HG03039 (cell line): ENCODE data around the gene KIDINS220.

ENCODE experiments used
- ATAC-seq: cut with Tn5 transposase; IDR thresholded peaks from one replicate; pipeline ENCODE4 v1.9.1; 2021; ENCODE audit warnings: mild to moderate bottlenecking, moderate library complexity; ENCODE audit not compliant: unreplicated experiment

The KIDINS220 gene

DNA sequence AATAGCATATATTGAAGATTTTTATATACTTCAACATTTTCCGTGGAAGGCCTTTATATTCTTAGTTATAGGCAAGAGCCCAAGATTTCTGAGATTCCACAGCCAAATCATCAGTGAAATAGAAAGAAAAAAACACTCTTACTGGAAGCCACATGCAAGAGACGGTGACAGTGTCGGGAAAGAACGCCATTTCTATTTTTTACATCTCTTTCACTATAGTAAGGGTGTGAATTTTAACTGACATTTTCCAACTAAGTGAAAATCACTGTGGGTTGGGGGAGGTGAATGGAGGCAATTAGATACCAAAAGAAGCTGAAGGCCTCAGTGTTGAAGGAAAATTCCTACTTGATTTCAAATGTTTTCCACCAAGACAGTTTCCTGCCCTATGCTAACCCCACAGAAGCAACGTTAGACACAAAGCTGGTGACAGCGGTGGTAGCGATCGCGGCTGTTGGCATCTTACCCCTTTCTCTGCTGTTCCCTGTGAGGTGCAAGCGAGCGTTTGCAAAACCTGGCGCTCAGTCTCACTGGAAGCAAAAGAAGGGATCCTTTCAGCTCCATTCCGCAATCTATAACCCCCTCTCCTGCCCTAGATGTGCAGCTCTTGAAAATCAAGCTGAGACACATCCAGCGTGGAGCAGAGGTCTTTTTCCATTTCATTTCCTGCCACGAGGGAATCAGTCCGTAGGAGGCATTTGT is 135.6 kb downstream of the KIDINS220 start:
- no peak for ATAC-seq

GRCh38 chr2:8699839-8700238 is 137.6 kb downstream of the KIDINS220 start:
- ATAC-seq = no peak

GRCh38 chr2:8697190-8697589 is 140.2 kb downstream of the KIDINS220 start:
- ATAC-seq = no peak

- no peak for ATAC-seq
Observed at GRCh38 chr2:8694737-8695136, 142.7 kb downstream of the KIDINS220 start.

- ATAC-seq = no peak
Observed at GRCh38 chr2:8693157-8693821, 144.1 kb downstream of the KIDINS220 start.

GRCh38 chr2:8692783-8693156 is 144.6 kb downstream of the KIDINS220 start:
- no peak for ATAC-seq

DNA sequence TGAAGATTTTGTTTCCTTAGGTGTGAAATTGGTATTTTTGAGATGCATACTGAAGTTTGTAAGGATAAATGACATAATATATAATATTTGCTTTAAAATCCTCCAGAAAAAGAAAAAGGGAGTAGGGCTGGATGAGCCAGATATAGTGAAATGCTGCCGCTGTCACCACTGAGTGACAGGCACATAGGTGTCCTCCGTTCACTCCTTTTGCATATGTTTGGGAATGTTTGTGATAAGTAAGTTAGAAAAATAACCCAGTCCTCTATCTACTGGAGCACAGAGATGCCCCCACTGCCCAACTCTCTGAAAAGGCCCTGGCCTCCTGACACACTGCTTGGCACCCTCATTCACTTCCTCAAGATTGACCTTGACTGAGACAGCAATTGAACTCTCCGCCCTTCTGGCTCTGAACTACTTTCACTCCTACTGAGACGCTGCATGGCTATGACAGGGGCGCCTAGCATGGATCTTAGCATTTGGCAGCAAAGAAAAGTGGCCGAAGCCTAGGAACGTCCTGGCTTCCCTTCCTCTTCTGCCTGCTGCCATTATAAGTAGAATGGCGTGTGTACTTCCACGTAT is 145.5 kb downstream of the KIDINS220 start:
- no peak for ATAC-seq

DNA sequence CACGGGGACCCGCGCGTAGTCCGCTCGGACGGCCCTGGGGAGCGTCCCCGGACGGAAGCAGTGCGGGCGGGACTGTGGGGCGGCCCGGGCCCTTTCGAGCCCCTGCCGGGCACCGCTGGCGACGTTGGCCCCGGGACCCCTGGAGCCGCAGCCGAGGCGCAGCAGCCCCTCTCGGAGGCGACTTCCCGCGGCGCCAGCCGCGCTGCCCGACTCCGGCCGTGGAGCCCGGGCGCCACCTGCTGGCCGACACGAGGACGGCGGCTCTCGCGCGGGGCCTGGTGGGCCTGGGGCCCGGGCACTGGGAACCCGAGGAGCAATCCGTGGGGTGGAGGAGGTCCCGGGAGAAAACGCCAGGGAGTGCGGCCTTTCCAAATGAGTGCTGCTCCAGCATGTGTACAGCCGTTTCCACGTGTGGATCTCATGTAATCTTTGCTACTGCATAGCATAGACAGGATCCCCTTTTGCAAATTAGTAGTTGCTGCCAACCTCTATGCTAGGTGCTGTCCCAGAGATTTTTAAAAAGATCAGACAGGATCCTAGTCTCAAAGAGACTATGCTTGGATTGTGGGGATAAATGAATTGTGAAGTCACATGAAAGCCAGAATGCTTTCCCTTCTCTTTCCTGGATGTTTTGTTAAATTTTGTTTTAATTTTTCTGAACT is 151.6 kb downstream of the KIDINS220 start:
- peak; percentile 25 for ATAC-seq

DNA sequence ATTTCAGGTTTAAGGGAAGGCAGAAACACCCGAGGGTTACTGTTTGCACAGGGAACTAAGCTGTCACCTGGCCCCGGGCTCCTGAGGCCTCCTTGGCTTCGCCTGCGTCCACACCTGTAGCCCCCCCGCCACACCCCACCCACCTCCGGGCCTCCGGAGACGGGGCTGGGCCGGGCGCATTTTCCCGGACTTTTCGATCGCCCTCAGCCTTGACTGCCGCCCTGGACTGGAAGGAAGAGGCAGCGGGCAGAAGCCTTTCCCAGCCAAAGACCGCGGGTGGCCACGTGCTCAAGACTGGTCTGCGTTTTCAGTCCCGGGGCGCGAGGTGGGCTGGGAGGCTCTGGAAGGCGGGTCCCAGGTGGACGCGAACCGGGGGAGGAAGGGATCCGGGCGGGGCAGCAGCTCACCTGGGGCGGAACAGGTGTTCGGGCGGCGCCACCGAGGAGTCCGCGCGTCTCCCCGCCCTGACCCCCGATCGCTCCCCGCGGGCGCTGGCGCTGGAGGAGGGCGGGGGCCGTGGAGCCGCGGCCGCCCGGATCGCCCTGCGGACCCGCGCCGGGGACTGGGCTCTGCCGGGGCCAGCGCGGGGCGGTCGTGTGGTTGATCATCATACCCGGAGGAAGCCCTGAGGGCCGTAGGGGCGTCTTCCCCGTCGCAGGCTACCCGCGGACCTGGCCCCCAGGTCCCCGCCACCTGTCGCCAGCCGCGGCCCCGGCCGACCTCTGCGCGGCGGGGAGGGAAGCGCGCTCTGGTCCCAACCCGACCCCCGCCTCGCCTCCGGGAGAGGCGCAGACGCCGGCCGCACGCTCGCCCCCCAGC is 152.3 kb downstream of the KIDINS220 start:
- ATAC-seq = no peak

DNA sequence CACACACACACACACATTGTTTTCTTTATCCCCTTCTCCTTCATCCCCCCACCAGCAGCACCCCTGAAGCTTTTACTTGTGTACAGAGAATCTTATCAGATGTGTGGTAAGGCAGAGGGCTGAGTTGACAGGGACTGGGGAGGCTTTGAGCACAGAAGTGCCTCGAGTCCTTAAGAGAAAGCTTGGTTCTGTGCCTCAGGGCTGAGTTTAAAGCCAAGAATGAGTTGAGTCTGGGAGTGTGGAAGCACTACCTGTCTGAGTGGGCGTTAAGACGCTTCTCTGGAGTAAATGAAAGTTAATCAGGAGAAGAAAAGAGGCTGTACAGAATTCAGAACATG is 152.9 kb downstream of the KIDINS220 start:
- no peak for ATAC-seq

DNA sequence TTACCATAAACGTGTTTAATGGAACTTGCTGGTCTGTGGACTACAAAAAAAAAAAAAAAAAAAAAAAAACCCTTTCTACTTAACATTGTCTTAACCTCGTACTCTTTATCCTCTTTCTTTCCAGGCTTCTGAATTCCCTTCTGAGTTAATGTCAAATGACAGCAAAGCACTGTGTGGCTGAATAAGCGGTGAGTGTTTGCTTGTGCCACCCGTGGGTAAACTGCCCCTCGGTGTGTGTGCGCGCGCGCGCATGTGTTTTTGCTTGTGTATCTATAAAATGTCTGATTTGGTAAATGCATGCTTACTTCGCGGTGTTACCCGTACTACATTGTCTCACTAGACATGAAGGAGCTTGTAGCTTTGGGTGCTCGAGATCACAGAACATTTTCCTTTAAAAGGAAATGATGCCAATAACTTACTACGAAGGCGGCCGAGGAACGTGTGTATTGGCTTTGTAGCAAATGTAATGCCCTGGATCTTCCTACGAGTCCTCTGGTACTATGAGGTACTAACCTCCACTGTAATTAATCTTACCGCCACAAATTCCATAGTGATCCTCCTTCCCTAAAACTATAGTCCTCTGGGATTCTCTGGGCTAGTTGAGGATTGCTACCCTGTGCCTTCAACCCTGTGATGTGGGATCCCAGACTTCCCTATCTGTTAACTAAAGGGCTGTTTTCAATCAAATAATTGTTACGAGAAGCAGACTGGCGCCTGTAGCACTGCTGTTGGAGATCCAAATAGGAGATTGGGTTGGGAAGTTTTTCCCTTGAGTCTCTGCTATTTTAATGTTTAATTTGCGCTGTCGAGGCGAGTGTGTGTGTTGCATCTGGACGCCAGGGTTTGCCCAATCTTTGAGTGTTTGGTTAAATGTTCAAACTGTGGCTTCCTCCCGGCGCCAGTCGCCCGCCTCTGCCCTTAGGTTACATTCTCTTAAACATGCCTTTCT is 154.4 kb downstream of the KIDINS220 start:
- ATAC-seq = no peak

DNA sequence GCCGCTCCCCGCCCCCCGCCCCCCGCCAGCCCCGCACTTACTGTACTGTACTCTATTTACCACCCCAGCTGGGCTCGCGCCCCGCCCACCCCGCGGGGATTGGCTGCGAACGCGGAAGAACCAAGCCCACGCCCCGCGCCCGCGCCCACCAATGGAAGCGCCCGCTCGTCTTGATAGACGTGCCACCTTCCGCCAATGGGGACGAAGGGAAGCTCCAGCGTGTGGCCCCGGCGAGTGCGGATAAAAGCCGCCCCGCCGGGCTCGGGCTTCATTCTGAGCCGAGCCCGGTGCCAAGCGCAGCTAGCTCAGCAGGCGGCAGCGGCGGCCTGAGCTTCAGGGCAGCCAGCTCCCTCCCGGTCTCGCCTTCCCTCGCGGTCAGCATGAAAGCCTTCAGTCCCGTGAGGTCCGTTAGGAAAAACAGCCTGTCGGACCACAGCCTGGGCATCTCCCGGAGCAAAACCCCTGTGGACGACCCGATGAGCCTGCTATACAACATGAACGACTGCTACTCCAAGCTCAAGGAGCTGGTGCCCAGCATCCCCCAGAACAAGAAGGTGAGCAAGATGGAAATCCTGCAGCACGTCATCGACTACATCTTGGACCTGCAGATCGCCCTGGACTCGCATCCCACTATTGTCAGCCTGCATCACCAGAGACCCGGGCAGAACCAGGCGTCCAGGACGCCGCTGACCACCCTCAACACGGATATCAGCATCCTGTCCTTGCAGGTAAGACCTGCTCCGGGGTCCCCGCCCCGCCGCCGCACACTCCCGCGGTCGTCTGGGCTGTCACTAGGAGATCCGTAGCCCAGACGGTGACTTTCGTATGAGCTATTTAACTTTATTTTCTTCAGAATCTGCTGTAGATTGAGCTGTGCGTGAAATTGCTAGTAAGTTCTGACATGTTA is 155.4 kb downstream of the KIDINS220 start, which contains the start of gene ID2:
Gene ID2, plus strand, starts transcription at position 271 of the 907 bp plus-strand sequence. Its CDS starts 110 bp downstream, at position 381.
- peak; percentile 63 for ATAC-seq

DNA sequence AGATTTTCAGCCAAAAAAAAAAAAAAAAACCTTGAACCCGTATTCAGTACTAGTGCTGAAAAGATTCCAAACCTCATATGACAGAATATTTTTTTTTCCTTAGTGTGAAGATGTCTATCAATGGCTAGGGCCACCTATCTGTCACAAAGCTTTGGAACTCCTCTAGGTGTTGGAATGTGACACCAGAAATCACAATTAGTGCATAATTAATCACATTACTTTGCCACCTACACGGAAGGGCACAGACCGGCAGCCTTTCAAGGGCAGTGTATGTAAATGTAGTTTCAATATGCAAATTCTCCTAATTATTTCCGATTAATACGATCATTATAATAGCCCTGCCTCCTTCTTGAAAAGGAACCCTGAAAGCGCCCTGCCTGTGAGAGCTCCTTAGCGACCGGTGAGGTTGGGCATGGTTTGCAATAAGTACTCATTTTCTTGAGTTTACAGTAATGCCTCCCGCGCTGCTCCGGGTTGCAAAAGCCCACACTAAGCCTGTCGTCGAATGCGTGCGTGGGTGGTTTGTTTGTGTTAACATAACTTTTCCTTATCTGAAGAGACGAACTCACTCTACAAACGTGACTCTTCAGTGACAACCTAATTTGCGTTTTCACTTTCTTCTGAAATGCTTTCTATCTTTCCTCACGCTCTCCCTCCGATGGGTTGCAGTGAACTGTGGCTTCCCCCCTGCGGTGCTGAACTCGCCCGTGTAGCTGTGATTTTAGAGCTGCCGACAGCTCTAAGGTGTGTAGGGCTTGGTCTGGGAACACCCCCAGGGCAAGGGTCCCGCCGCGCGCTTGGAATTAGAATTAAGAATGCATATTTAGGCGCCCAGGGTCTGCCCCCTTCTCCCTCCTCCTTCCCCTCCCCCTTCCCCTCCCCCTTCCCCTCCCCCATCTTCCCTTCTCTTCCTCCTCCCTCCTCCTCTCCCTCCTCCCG is 156.3 kb downstream of the KIDINS220 start:
- no peak for ATAC-seq

DNA sequence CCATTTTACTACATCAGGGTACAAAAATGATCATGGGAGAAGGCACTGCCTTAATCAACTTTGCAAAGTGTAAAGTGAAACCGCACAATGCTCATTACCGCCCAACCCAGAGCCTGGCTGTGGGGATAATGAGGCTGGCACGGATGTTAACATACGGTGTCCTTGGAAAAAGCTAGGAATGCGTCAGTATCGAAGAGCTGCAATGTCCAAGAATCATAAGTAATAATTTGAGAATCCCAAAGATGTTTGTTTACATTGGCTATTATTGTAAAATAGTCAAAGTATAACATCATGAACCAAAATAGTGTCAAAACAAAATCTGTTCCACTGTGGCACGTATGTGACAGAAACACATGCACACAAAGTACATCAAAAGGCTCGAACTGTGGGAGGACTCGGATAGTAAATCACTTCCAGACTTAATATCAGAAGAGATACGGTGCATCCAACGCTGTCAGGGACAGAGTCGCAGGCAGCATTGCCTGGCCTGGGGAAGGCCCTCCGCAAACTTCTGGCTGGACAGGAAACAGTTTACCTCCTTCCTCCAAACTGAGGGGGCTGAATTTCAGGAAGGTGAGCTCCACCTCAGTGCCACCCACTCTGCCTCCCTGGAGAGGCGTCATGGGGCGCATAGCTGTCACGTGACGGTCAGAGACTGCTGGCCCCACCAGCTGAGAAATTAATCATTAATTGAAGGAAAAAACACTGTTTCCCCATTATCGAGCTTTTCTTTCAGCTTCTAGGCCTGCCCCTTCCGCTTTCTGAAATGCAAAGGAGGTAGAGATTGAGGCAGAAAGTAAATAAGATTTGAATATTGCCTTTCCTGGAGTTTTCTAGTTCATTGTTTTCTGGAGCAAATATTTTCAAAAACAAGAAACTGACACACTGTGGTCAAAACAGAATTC is 157.3 kb downstream of the KIDINS220 start:
- ATAC-seq = no peak

- ATAC-seq = no peak
Observed at GRCh38 chr2:8679567-8679826, 157.9 kb downstream of the KIDINS220 start.
